DMS153 treated with DMSO at 0.1 percent for 48 hours (cell line): Measurements from ENCODE around the gene KRTAP4-9.
"Not testable (repeated sequence)": the region's sequence is repeated elsewhere in the genome, so short reads cannot be mapped to it uniquely, and the experiment has no call there.

Source experiments
- DNase-seq: peaks from one replicate; lab custom pipeline; 2025; ENCODE audit not compliant: unreplicated experiment; lab: John Stamatoyannopoulos, UW

The KRTAP4-9 gene

GRCh38 chr17:41096055-41096454 lies 9.1 kb upstream of the KRTAP4-9 start:
- DNase-seq, result no peak

- no peak for DNase-seq
Observed at GRCh38 chr17:41098042-41098441, 7.1 kb upstream of the KRTAP4-9 start, which contains the start of gene KRTAP4-8. TSS of gene KRTAP4-8 (minus strand) at chr17:41098142. CDS start at chr17:41098084, 58 bp downstream.

GRCh38 chr17:41098481-41098880 lies 6.7 kb upstream of the KRTAP4-9 start:
- DNase-seq, result no peak

- DNase-seq, result not testable (repeated sequence)
Observed at GRCh38 chr17:41099682-41100480, 5.3 kb upstream of the KRTAP4-9 start.

GRCh38 chr17:41101586-41102259 lies 3.5 kb upstream of the KRTAP4-9 start, which contains the start of gene KRTAP4-16:
TSS of gene KRTAP4-16 (minus strand) at chr17:41102209. CDS start at chr17:41102209, 0 bp downstream.
- no peak for DNase-seq

GRCh38 chr17:41103896-41104295 lies 1.3 kb upstream of the KRTAP4-9 start:
- no peak for DNase-seq

GRCh38 chr17:41104386-41105038 lies 677 bp upstream of the KRTAP4-9 start:
- DNase-seq, result not testable (repeated sequence)

GRCh38 chr17:41107941-41108450 lies 2.8 kb downstream of the KRTAP4-9 start:
- DNase-seq, result no peak

GRCh38 chr17:41108728-41109386 lies 3.7 kb downstream of the KRTAP4-9 start:
- DNase-seq, result not testable (repeated sequence)

- no peak for DNase-seq
Observed at GRCh38 chr17:41111151-41111885, 6.1 kb downstream of the KRTAP4-9 start.

- DNase-seq, result no peak
Observed at GRCh38 chr17:41116297-41116696, 11.1 kb downstream of the KRTAP4-9 start.

GRCh38 chr17:41117846-41118386 lies 12.7 kb downstream of the KRTAP4-9 start, which contains the start of gene KRTAP4-11:
TSS of gene KRTAP4-11 (minus strand) at chr17:41118373. CDS start at chr17:41118315, 58 bp downstream.
- DNase-seq, result not testable (repeated sequence)

- DNase-seq, result no peak
Observed at GRCh38 chr17:41118721-41119120, 13.5 kb downstream of the KRTAP4-9 start.

GRCh38 chr17:41119696-41120690 lies 14.8 kb downstream of the KRTAP4-9 start:
- not testable (repeated sequence) for DNase-seq

GRCh38 chr17:41121742-41122141 lies 16.6 kb downstream of the KRTAP4-9 start:
- DNase-seq, result no peak

GRCh38 chr17:41123292-41123990 lies 18.3 kb downstream of the KRTAP4-9 start:
- DNase-seq, result not testable (repeated sequence)

GRCh38 chr17:41123991-41124371 lies 18.8 kb downstream of the KRTAP4-9 start, which contains the start of gene KRTAP4-12:
TSS of gene KRTAP4-12 (minus strand) at chr17:41124182. CDS start at chr17:41124122, 60 bp downstream.
- not testable (repeated sequence) for DNase-seq

- no peak for DNase-seq
Observed at GRCh38 chr17:41125064-41125463, 19.9 kb downstream of the KRTAP4-9 start.
